Measurements from ENCODE around the gene WDR64. TPM values are rescaled to one million over a fixed set of nuclear protein-coding genes. Genes with fewer than 3 reads are reported as not detected.

Gene WDR64
- total and polyA plus RNA-seq, 2 donors (not counting 3 experiments of a cell fraction or from before 2014, with no cell fraction given) = not detected

DNA sequence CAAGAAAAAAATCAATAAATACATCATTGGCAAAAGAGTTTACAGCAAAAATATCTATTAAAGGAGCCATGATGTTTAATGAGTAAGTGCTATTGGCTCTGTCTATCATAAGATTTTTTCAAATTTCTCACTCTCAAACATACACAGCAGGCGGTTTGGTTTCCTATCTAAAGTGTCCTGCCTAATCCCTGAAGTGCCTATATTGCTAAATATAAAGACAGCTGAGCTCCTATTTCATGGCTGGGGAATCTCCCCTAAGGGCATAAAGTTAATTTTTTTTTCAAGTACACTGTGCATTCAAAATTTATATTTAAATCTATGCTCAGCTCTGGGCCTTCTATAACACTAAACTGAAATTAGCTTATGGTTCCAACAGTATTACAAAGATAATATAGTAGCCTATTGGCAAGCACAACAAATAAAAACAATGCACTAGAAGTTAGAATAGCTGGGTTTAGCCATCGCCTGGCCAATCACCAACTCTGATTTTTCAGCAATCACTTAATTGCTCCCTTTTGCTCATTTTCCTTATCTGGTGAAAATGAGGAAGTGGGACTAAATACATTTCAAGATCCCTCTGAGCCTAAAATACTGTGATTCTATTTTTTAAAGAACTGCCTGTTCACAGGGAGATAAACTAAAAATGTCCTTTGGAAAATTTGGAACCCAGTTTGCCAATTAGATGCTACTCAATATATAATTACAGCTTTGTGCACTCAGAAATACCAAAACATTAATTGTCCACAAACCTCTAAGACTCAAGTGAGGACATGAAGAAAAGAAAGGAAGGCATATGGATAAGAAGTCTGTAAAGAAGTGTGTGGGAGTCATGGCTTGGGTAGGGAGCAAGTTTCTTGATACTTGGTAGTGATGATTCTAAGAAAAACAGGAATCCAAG lies 62.5 kb downstream of the WDR64 start:
- ChIA-PET POLR2A (no interaction called here), CTCF (interaction anchor here (1.0 kb wide), 1 partner anchor 55 kb away, joined by 4 read pairs; no protein-coding TSS in a partner anchor)
- Histone ChIP-seq H4K20me1 (replicated peaks; ENCODE audit: control insufficient read depth, extremely low read depth, insufficient read depth, low read length) (no peaks in the 10 kb centered on the region), H3K4me1 (ENCODE audit: control insufficient read depth, extremely low read depth, insufficient read depth, low read length) (no peaks in the 10 kb centered on the region), H3K27ac (ENCODE audit: insufficient read depth, low read depth, low read length) (no peak overlapping the region), H3K9me3 (replicated peaks; ENCODE audit: control insufficient read depth, insufficient read depth, low read length) (no peaks in the 10 kb centered on the region), H3K4me2 (ENCODE audit: insufficient read depth, low read length) (no peak overlapping the region), H3K36me3 (ENCODE audit: control insufficient read depth in 2 of 2, extremely low read depth in 1 of 2, insufficient read depth in 2 of 2, low read length in 2 of 2) (no peaks in the 10 kb centered on the region), H3K4me3 (replicated peaks in 1 of 3; ENCODE audit: insufficient read depth in 1 of 3, low read depth in 1 of 3, low read length in 3 of 3) (no peak overlapping the region), H3K9ac (replicated peaks; ENCODE audit: extremely low read depth, insufficient read depth, low read length) (no peak overlapping the region), H3K9me1 (replicated peaks; ENCODE audit: control insufficient read depth, extremely low read depth, insufficient read depth, low read length) (no peaks in the 10 kb centered on the region), H3K79me2 (ENCODE audit: control insufficient read depth, insufficient read depth, low read length) (no peaks in the 10 kb centered on the region), H3K27me3 (ENCODE audit: control insufficient read depth in 2 of 2, insufficient read depth in 2 of 2, low read length in 2 of 2) (no peaks in the 10 kb centered on the region), H2AFZ (ENCODE audit: low read depth, low read length) (no peak overlapping the region)
- FAIRE-seq (no peak), DNase-seq (ENCODE audit: low read depth, low spot score) (no peak)
- intact Hi-C loops (cut with micrococcal nuclease) (no loop called here), dilution Hi-C loops (cut with MboI; ENCODE audit: extremely low pct_ligation_motif_present, low sequenced_read_pairs) (no loop called here)
- TF ChIP-seq POLR2AphosphoS5 (IDR thresholded peaks at IDR 0.05; ENCODE audit: insufficient read depth, low read depth, low read length) (no peak), JUN (IDR thresholded peaks at IDR 0.05; ENCODE audit: borderline replicate concordance, insufficient read depth, insufficient read length, low read depth) (no peak), GATA2 (IDR thresholded peaks at IDR 0.05; ENCODE audit: insufficient read depth, insufficient read length, low read depth, low read length) (no peak), FOS (IDR thresholded peaks at IDR 0.05; ENCODE audit: borderline replicate concordance, insufficient read depth, low read length) (no peak), MYC (IDR thresholded peaks at IDR 0.05; ENCODE audit: low read depth, low read length) (no peak), EZH2 (IDR thresholded peaks at IDR 0.05; ENCODE audit: borderline replicate concordance, low read depth, low read length, severe bottlenecking) (no peak), CTCF (IDR thresholded peaks at IDR 0.05; ENCODE audit: extremely low read depth in 1 of 2, insufficient read depth in 1 of 2, low read depth in 1 of 2, low read length in 2 of 2) (no peak), POLR2A (IDR thresholded peaks at IDR 0.05; ENCODE audit: low read depth, low read length) (no peak)
- TF ChIP-seq, protein P1, sequence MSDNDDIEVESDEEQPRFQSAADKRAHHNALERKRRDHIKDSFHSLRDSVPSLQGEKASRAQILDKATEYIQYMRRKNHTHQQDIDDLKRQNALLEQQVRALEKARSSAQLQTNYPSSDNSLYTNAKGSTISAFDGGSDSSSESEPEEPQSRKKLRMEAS (IDR thresholded peaks at IDR 0.05; ENCODE audit: insufficient read depth, insufficient read length) = no peak
- BruUV-seq (replicated peaks) = no TSS peak

All from endothelial cell of umbilical vein (primary cell).